Smooth muscle cell of the brain vasculature (primary cell): Measurements from ENCODE around the gene VPS26A.
"Not testable (repeated sequence)": the region's sequence is repeated elsewhere in the genome, so short reads cannot be mapped to it uniquely, and the experiment has no call there.

Experiments used
- DNase-seq: peaks from one replicate; pipeline ENCODE4 v3.0.0-alpha.2; 2012; ENCODE audit warnings: low read depth, low spot score

VPS26A gene

DNA sequence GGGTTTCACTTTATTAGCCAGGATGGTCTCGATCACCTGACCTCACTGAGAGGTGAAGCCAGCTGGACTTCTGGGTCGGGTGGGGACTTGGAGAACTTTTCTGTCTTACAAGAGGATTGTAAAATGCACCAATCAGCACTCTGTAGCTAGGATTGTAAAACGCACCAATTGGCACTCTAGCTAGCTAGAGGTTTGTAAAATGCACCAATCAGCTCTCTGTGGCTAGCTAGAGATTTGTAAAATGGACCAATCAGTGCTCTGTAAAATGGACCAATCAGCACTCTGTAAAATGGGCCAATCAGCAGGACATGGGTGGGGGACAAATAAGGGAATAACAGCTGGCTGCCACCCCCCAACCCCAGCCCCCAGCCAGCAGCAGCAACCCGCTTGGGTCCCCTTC is 51.3 kb downstream of the VPS26A start:
- DNase-seq = not testable (repeated sequence)

DNA sequence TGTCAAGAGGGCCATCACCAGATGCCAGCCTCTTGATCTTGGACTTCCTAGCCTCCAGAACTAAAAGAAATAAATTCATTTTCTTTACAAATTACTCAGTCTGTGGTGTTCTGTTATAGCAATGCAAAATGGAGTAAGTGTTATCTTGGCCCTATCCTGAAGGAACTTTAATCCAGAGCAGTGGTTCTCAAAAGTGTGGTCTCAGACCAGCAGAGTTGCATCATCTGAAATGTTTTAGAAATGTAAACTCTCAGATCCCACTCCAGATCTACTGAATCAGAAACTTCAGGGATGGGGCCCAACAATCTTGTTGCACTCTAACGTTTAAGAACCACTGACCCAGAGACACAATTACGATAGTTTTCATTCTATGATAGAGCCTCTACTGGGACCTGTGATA is 52.8 kb downstream of the VPS26A start:
- no peak for DNase-seq

DNA sequence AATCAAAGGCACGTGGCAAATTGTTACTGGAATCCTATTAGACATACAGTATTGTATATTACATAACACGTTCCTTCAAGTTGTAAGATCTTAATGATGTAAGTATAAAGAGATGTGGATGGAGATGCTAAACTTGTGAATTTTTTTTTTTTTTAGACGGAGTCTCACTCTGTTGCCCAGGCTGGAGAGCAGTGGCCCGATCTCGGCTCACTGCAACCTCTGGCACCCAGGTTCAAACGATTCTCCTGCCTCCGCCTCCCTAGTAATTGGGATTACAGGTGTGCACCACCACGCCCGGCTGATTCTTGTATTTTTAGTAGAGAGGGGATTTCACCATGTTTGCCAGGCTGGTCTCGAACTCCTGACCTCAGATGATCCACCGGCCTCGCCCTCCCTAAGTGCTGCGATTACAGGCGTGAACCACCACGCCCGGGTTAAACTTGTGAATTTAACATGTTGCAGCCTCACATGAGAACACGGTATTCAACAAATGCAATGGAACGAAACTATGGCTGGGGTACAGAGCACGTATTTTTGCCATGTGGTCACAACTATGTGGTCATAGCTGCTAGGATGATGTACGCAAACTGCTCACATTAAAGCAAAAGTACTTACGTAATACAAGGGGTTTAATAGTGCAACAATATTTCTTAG is 55.2 kb downstream of the VPS26A start:
- no peak for DNase-seq

DNA sequence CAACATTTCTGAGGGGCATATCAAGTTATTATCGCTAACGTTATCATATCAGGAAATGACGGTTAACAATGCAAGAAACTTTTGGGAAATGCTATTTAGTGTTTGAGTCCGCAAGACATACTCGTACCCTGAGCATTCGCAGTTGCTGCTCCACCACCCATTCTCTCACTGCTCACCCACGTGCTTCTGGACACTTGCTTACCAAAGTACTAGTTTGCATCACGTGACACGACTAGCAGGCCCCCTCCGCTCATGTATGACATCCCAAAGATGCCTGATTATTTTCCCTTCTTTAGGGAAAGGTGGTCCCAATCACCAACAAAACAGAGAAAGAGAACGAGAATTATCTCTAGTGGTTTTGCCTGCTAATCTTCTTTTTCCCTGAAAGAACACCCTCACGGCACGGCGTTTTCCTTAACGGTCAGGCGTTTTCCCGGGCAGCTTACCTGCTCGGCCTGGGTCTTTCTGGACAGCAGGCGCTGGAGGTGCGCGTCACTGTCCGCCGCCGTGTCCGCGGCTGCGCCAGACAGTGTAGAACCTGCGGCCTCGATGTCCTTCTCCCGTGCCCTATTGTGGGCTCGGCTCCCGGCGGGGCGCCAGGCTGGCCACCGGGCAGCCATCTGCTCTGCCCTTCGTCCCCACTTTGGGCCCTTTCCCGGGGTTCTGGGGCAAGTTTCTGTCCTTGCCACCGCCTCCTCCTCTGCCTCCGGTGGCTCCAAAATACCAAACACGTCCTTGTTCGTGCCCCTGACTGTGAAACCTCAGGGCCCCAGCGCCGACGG is 56.0 kb downstream of the VPS26A start, which contains the start of gene SUPV3L1:
Gene SUPV3L1, plus strand, starts transcription at position 492 of the 782 bp plus-strand sequence. Its CDS starts 58 bp downstream, at position 550.
- DNase-seq = peak; percentile 92

DNA sequence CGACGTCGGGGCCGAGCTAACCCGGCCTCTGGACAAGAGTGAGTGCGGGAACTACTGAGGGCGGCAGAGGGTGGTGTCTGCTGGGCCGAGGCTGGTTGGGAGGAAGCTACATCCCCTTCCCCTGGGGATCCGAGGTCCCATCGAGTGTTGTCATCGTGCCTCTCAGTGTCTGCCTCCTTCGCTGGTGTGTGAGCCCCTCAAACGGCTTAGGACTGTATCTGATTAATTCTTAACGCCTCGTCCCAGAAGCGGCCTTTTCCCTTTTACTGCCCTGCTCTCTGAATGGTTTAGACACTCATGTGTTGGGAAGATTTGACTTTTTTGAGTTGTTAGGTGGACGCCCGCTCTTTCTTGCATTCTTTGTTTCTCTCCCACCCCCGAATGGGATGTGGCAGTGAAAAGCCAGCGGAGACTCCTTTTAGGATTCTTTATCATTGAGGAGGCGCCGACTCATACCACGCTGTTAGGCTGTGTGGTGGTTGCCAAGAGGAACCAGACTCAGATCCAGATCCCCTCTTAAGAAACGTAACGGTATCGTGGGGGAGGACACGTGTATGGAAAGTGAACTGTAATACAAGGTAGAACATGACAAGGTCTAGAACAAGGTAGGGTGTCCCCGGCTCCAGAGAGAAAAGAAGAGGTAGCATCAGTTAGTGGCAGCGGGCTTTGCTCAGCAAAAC is 56.7 kb downstream of the VPS26A start:
- no peak for DNase-seq

DNA sequence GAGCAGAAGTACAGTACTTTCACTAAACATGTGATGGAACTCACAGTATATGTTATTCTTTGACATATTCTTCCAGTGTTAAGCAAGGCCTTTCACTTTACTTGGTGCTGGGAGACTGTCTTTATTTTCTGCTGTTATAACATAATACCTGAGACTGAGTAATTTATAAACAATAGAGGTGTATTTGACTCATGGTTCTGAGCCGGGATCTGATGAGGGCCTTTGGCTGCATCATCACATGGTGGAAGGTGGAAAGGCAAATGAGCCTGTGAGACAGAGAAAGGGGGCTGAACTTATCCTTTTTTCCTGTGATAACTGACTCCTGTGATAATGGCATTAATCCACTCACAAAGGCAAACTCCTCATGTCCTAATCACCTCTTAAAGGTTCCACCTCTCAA is 57.5 kb downstream of the VPS26A start:
- DNase-seq = no peak

DNA sequence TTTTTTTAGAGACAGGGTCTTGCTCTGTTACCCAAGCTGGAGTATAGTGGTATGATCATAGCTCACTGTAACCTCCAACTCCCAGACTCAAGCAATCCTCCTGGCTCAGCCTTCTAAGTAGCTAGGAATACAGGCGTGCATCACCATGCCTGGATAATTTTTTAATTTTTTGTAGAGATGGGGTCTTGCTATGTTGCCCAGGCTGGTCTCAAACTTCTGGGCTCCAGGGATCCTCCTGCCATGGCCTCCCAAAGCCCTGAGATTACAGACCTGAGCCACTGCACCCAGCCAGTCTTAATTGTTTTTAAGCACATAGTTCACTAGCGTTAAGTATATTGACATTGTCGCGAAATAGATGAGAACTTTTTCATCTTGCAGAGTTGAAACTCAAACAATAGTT is 58.0 kb downstream of the VPS26A start:
- no peak for DNase-seq

DNA sequence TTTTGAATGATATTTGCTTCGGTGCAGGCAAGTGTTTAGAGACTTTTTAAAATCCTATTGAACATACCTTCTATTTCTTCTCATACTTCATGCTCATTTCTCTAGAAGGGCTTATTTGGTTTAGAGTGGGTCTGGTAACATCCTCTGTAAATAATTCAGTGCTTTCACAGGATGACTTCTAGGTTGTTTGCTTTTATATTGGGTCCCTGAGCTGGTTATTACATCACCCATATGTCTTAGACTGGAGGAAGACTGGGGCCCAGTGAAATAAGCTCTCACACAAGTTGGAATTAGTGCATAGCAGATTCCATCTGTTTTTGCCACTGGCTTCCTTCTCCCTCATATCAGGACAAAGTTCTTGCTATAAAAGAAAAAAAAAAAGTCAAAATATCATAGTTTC is 62.5 kb downstream of the VPS26A start:
- DNase-seq = no peak

DNA sequence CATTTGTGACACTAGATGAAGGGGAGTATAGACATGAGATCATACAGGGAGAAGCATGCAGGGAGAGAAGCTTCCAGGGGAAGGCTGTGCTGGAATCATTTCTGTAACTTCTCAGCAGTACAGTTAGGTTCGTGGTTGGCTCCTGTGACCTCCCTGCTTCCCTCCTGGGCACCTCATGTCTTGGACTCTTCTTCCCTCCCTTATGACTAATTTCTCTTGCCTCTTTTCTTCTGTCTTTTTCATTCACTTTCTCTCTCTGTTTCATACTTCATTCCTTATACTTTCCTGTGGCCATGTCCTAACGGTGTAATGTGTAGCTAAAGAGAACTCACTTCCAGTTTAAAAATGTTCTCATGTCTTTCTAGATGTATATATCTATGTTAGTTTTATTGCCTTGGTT is 77.1 kb downstream of the VPS26A start:
- DNase-seq = no peak

DNA sequence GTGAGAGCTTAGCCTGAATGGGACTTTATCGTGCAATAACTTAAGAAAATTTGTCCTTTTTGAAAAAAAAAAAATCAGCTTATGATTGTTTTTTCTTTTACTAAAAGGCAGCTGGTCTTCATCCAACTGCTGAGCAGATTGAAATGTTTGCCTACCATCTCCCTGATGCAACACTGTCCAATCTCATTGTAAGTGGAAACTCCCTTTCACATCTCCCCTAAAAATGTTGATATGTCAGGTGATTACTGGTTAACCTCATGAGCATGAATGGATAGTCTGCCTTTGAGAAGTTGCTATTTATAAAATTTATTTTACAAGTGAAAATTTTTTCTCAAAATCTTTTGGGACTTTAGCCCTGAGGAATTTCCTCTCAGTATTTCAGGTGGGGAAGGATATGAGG is 78.4 kb downstream of the VPS26A start:
- DNase-seq = no peak

DNA sequence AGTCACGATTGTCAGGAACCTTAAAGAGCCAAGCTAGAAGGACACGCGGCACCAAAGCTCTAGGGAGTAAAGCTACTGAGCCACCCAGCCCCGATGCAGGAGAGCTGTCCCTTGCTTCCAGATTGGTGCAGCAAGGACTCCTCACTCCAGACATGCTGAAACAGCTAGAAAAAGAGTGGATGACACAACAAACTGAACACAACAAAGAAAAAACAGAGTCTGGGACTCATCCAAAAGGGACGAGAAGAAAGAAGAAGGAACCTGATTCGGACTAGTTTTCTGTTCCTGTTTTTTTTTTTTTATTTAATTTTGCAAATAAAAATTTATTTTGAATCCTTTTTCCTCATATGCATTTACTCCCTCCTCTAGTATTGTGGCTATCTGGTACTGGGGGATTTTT is 84.8 kb downstream of the VPS26A start:
- DNase-seq = no peak

DNA sequence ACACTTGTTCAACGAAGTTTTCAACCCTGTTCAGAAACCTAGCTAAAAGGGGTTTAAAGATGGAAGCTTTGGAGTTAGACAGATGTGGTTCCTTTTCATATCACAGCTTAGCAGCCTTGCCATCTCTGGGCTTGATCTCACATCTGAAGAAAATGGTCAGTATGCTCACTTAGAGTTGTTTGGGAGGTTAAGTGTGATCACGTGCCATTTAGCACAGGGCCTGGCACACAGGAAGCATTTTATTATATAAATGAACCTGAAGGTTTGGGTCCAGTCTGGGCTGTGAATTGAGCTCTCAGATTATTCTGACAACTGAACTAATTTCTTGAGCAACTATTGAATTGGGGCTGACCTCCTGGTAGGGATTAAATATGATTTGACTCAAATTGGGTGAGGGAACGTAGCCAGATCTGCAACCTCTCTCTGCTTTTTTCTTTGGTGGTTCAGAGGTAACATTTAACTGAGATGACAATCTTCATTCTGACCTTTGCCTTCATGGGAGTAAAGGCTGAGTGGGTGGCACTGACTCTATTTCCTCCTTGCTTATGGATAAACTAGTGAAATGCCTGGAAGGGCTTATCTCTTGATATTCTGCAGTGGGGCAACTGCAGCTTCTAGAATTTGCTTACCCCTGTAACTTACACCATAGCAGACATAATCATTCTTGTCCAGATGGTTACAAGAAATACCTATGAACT is 86.0 kb downstream of the VPS26A start:
- no peak for DNase-seq

DNA sequence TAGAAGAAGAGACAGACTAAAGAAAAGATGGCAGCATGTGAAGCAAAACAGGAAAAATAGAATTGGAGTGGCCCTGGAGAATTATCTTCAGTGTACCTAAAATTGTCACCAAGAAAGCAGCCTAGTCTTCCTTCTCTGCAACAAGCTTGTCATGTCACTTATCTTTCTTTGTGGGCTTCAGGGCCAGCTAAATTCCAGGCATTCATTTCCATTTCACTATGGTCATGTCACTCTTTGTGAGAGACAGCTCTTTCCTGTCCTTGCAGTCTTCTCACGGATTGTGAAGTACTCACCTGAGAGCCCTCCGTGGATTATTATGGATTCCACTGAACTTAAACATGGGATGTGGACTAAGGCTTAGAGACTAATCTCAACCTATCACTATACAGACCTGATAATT is 87.1 kb downstream of the VPS26A start:
- DNase-seq = no peak

DNA sequence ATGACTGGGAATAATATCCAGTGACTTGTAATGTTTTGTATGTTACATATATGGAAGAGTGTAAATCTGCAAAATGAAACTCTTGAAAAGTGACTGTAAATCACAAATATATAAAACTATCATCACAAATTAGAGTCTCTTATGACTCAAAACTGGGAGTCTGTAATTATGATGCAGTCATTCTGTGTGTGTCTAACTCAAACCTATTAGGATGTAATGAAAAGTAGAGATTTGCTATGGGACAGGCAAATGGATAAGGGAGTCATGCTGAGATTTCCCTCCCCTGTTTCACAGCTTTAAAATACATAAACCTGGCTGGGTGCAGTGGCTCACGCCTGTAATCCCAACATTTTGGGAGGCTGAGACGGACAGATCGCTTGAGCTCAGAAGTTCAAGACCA is 87.5 kb downstream of the VPS26A start:
- no peak for DNase-seq

DNA sequence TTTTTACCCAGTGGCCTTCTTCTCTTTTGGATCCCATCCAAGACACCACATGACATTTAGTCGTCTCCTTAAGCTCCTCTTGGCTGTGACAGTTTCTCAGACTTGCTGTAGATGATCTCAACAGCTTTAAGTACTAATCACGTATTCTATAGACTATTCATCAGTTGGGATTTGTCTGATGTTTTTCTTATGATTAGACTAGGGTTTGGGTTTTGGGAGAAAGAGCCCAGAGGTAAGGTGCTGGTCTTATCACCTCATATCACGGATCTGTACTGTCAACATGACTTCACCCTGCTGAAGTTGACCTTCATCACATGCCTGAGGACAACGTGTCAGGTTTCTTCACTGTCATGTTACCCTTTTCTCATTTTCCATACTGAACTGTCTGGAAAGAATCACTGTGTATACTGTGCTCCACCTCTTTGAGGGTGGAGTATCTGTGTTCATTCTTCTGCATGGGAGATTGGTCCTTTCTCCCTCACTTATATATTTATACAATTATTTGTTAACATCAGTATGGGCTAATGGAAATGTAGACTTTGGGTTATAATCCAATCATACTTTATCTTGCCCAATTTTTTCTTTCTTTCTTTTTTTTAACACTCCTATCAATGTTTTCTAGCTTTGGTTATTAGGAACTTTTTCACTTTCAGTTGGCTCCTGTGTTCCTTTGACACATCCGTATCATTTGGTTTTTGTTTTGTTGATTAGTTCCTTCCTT is 89.8 kb downstream of the VPS26A start:
- DNase-seq = no peak

DNA sequence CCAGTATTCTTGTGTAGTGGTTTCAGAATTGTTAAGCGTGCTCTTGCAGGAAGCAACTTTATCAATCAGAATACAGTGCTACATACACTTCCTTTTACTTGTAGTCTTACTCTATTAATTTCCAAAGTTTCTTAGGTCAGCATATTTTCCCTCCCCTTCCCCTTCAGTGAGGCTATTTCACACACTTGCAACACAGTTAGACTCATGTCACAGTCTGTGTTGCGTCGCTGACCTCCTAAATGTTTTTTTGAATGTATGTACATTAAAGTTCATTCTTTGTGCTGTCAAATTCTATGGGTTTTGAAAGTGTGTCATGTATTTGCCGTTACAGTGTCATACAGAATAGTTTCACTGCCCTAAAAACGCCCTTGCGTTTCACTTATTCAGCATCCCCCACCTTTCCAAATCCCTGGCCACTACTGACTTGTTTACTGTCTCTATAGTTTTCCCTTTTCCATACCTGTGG is 90.7 kb downstream of the VPS26A start:
- DNase-seq = no peak

DNA sequence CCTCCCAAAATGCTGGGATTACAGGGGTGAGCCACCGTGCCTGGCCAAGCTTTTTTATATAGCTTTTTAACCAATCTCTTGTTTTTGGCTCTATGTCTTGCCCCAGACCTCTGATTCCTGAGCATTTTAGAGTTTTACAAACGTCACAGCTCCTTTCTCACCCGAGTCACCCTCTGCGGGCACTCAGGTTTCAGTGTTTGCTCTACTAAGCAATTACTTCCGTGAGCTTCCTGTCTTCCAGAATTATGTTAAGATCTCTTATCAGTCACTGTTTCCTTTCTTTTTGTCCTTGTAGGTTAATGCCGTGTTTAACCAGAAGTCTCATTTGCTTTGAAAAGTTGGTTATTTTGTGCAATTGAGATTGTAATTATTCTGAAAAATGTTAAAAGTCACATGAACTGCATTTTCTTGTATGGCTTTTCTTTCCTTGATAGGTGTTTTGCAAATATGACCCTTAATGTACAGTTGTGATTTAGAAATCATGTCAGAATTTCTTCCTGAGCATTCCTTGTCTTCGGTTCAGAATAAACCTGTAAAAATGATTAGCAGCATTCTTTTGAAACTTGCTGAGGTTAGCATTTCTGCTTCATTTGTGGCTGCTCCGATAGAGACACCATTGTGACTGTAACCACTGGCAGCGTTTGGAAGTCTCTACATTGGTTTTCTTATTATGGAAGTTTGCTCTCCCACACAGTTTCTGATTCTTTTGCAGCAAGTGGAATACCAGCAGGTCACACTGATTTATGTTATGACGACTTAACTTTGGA is 91.6 kb downstream of the VPS26A start:
- no peak for DNase-seq

DNA sequence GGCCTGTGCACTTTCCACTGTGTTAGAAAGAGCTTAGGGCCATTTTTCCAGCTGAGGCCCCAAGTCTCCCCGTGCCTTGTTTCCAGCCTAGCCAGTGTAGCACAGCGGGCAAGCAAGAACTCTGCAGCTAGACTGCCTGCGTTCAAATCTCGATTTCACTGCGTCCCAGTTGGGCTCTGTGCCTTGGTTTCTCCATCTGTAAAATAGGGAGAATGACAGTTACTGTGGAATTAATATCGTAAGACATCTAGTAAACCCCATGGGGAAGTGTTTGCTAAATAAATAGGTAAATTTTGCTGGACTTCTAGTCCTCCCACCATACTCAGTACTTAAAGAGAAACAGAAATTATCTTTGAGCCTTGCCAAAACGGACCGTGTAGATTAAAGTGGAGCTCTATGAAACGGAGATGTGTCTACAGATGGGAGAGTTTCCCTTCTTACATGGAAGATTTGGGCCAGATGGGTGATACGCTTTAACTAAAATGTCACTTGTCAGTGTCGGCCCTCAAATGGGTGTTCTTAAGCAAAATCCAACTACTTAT is 92.7 kb downstream of the VPS26A start:
- DNase-seq = no peak

DNA sequence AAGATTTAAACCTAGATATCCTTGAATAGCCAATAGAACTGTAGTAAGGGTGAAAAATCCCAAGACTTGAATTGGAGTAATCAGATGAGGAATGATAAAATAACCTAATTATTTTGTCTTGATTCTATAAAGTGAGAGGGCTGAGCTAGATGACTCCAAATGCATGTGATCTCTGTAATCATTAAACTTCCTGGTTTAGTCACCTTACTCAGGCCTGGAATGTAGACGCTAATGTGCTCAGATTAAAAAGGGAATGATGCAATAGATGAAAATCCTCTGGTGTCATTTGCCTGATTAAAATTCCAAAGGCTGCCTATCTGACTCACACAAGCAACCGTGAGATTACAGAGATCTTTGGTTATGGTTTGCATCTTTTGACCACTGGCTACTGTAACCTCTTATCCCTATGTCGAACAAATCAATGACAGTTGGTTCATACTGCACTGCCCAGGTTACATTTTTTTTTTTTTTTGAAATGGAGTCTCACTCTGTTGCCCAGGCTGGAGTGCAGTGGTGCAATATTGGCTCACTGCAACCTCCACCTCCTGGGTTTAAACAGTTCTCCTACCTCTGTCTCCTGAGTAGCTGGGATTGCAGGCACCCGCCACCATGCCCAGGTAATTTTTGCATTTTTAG is 93.3 kb downstream of the VPS26A start:
- no peak for DNase-seq

DNA sequence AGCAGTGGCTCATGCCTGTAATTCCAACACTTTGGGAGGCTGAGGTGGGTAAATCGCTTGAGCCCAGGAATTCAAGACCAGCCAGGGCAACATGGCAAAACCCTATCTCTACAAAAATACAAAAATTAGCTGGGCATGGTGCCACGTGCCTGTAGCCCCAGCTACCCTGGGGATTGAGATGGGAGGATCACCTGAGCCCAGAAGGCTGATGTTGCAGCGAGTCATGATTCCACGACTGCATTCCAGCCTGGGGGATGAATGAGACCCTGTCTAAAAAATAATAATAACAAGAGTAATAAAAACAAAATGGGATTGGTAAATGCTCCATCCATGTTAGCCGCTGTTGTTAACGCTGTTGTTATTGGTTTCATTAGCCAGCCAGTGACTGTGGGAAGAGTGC is 94.9 kb downstream of the VPS26A start:
- no peak for DNase-seq
